Vagina (tissue), 2 donors: Measurements from ENCODE around the gene SMOC1.

ENCODE experiments used
- CTCF ChIP-seq, 3 experiments: fragments of 450-650 bp in 2 of 3; fragments of 200-600 bp in 1 of 3; sonication (generic) in 1 of 3; IDR thresholded peaks; one replicate each; pipeline ENCODE4 v1.5.1; 2017 to 2019; ENCODE audit warnings: antibody characterized with exemption in 3 of 3, mild to moderate bottlenecking in 2 of 3, moderate library complexity in 2 of 3
- POLR2A ChIP-seq, 2 donors: fragments of 450-650 bp; IDR thresholded peaks; one replicate each; pipeline ENCODE4 v1.6.1; 2017; ENCODE audit warnings: antibody characterized with exemption in 2 of 2, mild to moderate bottlenecking in 2 of 2, moderate library complexity in 2 of 2
- POLR2AphosphoS5 ChIP-seq, 2 donors: sonication (generic); formaldehyde crosslinking; IDR thresholded peaks; one replicate each; pipeline ENCODE4 v1.9.0; 2017; ENCODE audit warnings: antibody characterized with exemption in 2 of 2, mild to moderate bottlenecking in 2 of 2, low read depth in 1 of 2; ENCODE audit not compliant: insufficient read depth in 1 of 2

- TF ChIP-seq CTCF (IDR thresholded peaks at IDR 0.05) (no peak), POLR2A (IDR thresholded peaks at IDR 0.05) (no peak), POLR2AphosphoS5 (IDR thresholded peaks at IDR 0.05; ENCODE audit: insufficient read depth in 1 of 2, low read depth in 1 of 2) (no peak)
These were observed 190.0 kb downstream of the SMOC1 start for GRCh38 chr14:70069186-70069585.
